Astrocyte of the cerebellum (primary cell): Measurements from ENCODE around the gene ZNF77.
A peak's percentile ranks its signal among the peaks of the same experiment; 100 is the strongest.

Source experiments
- DNase-seq: peaks from one replicate; pipeline ENCODE4 v3.0.0-alpha.2; 2011; ENCODE audit warnings: low read depth
- H3K4me3 ChIP-seq: 2 replicates; pipeline ENCODE4 v1.5.1; 2011; ENCODE audit warnings: mild to moderate bottlenecking, low read depth, low read length, moderate library complexity
- in situ Hi-C: cut with HindIII; loops from 2 replicates; pipeline ENCODE4 v1.10.0; 2017; ENCODE audit warnings: low sequenced_read_pairs
- TF ChIP-seq, protein P1 (sequence below): IDR thresholded peaks from 2 replicates; pipeline ENCODE4 v1.5.1; 2012; ENCODE audit warnings: low read length, low read depth, moderate library complexity, mild to moderate bottlenecking; ENCODE audit errors: missing control alignments

The ZNF77 gene

DNA sequence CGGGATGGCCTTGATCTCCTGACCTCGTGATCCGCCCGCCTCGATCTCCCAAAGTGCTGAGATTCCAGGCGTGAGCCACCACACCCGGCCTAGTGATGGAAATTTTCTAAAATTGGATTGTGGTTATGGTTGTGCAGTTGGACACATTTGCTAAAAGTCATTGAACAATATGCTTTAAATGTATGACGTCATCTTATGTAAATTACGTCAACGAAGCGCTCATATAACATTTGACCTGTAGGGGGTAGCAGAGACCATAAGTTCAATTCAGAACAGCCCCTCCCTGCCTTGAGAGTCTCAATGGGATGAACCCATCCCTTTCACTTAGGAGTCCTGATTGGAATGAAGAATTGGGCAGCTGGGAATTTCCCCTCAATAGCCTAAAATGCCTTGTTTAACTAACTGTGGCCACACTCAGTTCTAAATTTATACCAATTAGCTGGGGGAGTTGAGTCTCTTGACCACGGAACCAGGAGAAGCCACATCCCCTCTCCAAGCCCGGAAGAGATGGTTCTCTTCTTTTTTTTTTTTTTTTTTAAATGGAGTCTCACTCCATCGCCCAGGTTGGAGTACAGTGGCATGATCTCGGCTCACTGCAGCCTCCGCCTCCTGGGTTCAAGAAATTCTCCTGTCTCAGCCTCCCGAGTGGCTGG is 17.4 kb upstream of the ZNF77 start:
- no peak overlapping the region for H3K4me3 ChIP-seq
- DNase-seq = peak; percentile 81
- in situ Hi-C loops = no loop called here
- TF ChIP-seq, protein P1, sequence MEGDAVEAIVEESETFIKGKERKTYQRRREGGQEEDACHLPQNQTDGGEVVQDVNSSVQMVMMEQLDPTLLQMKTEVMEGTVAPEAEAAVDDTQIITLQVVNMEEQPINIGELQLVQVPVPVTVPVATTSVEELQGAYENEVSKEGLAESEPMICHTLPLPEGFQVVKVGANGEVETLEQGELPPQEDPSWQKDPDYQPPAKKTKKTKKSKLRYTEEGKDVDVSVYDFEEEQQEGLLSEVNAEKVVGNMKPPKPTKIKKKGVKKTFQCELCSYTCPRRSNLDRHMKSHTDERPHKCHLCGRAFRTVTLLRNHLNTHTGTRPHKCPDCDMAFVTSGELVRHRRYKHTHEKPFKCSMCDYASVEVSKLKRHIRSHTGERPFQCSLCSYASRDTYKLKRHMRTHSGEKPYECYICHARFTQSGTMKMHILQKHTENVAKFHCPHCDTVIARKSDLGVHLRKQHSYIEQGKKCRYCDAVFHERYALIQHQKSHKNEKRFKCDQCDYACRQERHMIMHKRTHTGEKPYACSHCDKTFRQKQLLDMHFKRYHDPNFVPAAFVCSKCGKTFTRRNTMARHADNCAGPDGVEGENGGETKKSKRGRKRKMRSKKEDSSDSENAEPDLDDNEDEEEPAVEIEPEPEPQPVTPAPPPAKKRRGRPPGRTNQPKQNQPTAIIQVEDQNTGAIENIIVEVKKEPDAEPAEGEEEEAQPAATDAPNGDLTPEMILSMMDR = peak; percentile 65

DNA sequence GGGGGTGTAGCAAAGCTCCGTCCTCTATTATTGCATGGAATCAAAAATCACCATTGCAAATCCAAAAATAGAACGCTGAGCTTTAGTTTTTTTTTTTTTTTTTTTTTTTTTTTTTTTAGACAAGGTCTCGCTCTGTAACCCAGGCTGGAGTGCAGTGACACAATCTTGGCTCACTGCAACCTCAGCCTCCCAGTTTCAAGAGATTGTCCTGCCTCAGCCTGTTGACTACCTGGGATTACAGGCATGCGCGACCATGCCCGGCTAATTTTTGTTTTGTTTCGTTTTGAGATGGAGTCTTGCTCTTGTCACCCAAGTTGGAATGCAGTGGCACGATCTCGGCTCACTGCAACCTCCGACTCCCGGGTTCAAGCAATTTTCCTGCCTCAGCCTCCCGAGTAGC is 15.3 kb upstream of the ZNF77 start:
- no peak overlapping the region for H3K4me3 ChIP-seq
- DNase-seq = no peak
- TF ChIP-seq, protein P1 = no peak
- in situ Hi-C loops = no loop called here

DNA sequence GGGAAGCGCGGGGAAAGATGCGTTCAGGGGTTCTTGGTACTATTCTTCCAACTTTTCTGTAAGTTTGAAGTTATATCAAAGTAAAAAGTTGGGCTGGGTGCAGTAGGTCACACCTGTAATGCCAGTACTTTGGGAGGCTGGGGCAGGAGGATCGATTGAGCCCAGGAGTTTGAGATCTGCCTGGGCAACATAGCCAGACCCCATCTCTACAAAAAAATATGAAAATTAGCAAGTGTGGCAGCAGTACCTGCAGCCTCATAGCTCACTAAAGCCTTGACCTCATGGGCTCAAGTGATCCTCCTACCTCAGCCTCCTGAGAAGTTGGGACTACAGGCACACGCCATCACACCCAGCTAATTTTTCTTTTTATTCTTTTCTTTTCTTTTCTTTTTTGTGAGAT is 12.4 kb upstream of the ZNF77 start:
- DNase-seq = no peak
- in situ Hi-C loops = no loop called here
- TF ChIP-seq, protein P1 = no peak
- H3K4me3 ChIP-seq = no peak overlapping the region

DNA sequence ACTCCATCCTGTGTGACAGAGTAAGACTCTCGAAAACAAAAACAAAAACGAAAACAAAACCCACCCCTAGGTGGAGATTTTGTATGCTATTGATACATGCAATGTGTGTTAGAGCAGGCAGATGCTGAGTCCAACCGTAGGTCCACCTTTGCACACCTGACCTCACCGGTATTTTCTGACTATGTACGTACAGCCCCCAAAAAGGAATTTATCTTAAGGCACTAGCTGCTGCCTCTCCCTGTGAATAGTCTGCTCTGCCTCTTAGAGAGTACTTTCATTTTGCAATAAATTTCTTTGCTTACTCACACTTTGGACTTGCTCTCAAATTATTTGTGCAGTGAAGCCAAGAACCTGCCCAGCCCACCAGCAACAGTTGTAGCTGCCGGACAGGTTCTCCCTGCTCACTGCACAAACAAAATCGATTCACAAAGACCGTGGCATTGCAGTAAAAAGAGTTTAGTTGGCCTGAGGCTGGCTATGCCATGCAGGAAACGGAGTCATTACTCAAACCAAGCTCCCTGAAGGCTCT is 8.2 kb upstream of the ZNF77 start:
- in situ Hi-C loops = no loop called here
- no peak overlapping the region for H3K4me3 ChIP-seq
- TF ChIP-seq, protein P1 = no peak
- no peak for DNase-seq

DNA sequence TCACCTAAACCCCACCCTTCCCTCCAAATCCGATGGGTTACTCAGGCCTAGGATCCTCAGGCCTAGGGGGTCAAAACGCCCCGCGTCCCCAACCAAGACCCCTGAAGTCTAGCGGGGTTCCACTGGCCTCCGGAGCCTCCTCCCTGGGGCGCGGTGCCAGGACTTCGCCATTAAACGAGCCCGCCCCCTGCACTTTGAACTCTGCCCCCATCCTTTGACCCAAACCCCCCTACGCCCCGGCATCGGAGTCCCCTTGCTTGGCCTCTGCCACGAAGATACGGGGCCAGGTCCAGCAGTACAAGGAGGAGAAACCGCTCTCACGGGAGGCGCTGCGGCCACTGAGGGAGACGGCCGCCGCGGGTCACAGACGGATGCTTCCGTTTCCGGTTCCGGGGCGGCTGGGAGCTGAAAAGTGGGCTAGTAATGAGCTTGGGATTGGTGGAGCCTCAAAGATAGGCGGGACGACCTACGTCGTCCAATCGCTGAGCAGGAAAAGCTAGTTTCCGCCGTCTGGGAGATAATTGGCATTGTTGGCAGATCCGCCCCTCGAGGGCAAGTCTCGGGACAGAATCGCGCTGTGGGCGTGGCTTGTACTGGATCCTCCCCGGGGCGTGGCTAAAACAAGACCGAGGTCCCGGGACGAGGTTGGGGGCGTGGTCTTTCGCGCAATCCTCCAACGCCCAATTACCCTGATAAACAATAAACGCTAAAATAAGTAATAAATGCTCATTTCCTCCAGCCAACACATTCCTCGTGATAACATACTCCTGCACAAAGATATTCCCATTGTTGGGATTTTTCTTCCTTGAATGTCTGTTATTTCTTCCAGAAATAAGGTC is 5.7 kb upstream of the ZNF77 start:
- TF ChIP-seq, protein P1 = no peak
- peak overlapping the region; percentile 100 for H3K4me3 ChIP-seq
- in situ Hi-C loops = no loop called here
- peak; percentile 99 for DNase-seq

DNA sequence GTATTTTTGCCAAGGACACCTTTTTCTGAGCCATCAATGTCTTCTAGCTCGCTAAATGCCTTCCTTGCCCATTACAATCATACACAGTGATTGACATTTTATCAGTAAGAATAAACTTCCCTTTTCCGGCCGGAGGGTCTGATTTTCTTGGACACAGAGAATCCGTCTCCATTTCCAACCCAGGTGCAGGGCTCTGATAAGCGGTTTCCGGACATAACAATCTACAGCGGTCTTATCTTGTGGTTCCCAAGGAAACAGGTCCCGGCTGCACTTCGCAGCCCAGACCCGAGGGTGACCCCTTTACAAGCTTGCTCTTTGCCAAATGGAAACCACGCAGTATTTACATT is 5.1 kb upstream of the ZNF77 start:
- DNase-seq = no peak
- H3K4me3 ChIP-seq = peak overlapping the region; percentile 100
- in situ Hi-C loops = no loop called here
- TF ChIP-seq, protein P1 = no peak
